Liver (tissue), 9 donors: ENCODE measurements around the gene RAB3GAP2. TPM values are rescaled to one million over a fixed set of nuclear protein-coding genes. Genes with fewer than 3 reads are reported as not detected.

Experiments
- DNase-seq: peaks from one replicate; pipeline ENCODE4 v3.0.0-alpha.2; 2017; ENCODE audit warnings: low spot score
- H3K27ac ChIP-seq, 2 donors: one replicate each; pipeline ENCODE4 v1.7.0; 2013; ENCODE audit warnings: inconsistent platforms in 2 of 2, low read length in 2 of 2, control low read depth in 1 of 2, low read depth in 1 of 2, mild to moderate bottlenecking in 1 of 2
- H3K27me3 ChIP-seq, 4 donors: one replicate each; pipeline versions ENCODE4 v1.6.1 to v1.7.0; 2013; ENCODE audit warnings: low read length in 3 of 4, inconsistent platforms in 1 of 4, mild to moderate bottlenecking in 1 of 4, moderate library complexity in 1 of 4; ENCODE audit not compliant: control insufficient read depth in 4 of 4, insufficient read depth in 4 of 4
- H3K36me3 ChIP-seq, 4 donors: one replicate each; pipeline versions ENCODE4 v1.6.1 to v1.7.0; 2013; ENCODE audit warnings: low read length in 3 of 4, mild to moderate bottlenecking in 3 of 4, low read depth in 1 of 4, moderate library complexity in 1 of 4; ENCODE audit not compliant: control insufficient read depth in 4 of 4, insufficient read depth in 3 of 4
- H3K4me1 ChIP-seq, 4 donors: one replicate each; pipeline versions ENCODE4 v1.6.1 to v1.7.0; 2013; ENCODE audit warnings: low read length in 3 of 4, mild to moderate bottlenecking in 3 of 4, moderate library complexity in 1 of 4; ENCODE audit not compliant: control insufficient read depth in 4 of 4, insufficient read depth in 4 of 4
- H3K4me3 ChIP-seq, 3 donors: one replicate each; pipeline versions ENCODE4 v1.6.1 to v1.7.0; 2013; ENCODE audit warnings: low read length in 3 of 3, control low read depth in 1 of 3, low read depth in 1 of 3, mild to moderate bottlenecking in 1 of 3
- H3K9ac ChIP-seq, 2 donors: one replicate each; pipeline ENCODE4 v1.7.0; 2013; ENCODE audit warnings: low read length in 2 of 2, mild to moderate bottlenecking in 2 of 2, moderate library complexity in 2 of 2, control low read depth in 1 of 2, low read depth in 1 of 2
- H3K9me3 ChIP-seq, 4 donors: one replicate each; pipeline versions ENCODE4 v1.6.1 to v1.7.0; 2013; ENCODE audit warnings: low read length in 3 of 4; ENCODE audit not compliant: control insufficient read depth in 4 of 4
- EGR1 ChIP-seq, 2 donors: IDR thresholded peaks; 2 replicates each; pipeline ENCODE4 v1.6.1; 2016 to 2018; ENCODE audit warnings: antibody characterized with exemption in 2 of 2, low read depth in 2 of 2
- FOXA1 ChIP-seq: IDR thresholded peaks from 2 replicates; pipeline ENCODE4 v1.6.1; 2016; ENCODE audit warnings: antibody characterized with exemption
- FOXA2 ChIP-seq: IDR thresholded peaks from 2 replicates; pipeline ENCODE4 v1.6.1; 2016; ENCODE audit warnings: antibody characterized with exemption
- GABPA ChIP-seq, 2 donors: IDR thresholded peaks in 1 of 2; conservative IDR thresholded peaks in 1 of 2; 2 replicates each; pipeline ENCODE4 v1.6.1; 2016; ENCODE audit warnings: antibody characterized with exemption in 2 of 2, mild to moderate bottlenecking in 1 of 2, moderate library complexity in 1 of 2
- HNF4A ChIP-seq, 2 donors: conservative IDR thresholded peaks; 2 replicates each; pipeline ENCODE4 v1.6.1; 2016; ENCODE audit warnings: antibody characterized with exemption in 2 of 2, mild to moderate bottlenecking in 2 of 2
- HNF4G ChIP-seq: IDR thresholded peaks from 2 replicates; pipeline ENCODE4 v1.6.1; 2016; ENCODE audit warnings: antibody characterized with exemption
- JUND ChIP-seq, 2 donors: IDR thresholded peaks; 2 replicates each; pipeline ENCODE4 v1.6.1; 2016; ENCODE audit warnings: antibody characterized with exemption in 2 of 2
- NR2F2 ChIP-seq: IDR thresholded peaks from 2 replicates; pipeline ENCODE4 v1.6.1; 2016; ENCODE audit warnings: antibody characterized with exemption
- RAD21 ChIP-seq, 2 donors: IDR thresholded peaks; 2 replicates each; pipeline ENCODE4 v1.6.1; 2016; ENCODE audit warnings: antibody characterized with exemption in 2 of 2, mild to moderate bottlenecking in 2 of 2
- RXRA ChIP-seq, 2 donors: IDR thresholded peaks; 2 replicates each; pipeline ENCODE4 v1.6.1; 2017 to 2018; ENCODE audit warnings: antibody characterized with exemption in 2 of 2, mild to moderate bottlenecking in 1 of 2
- TAF1 ChIP-seq: conservative IDR thresholded peaks from 2 replicates; pipeline ENCODE4 v1.6.1; 2016; ENCODE audit warnings: antibody characterized with exemption, mild to moderate bottlenecking
- WGBS: extraction: QIAGEN DNeasy Blood & Tissue Kit; methylation state at CpG from one replicate; pipeline ENCODE4 v1.1.7; 2013; 5-methylcytosine and 5-hydroxymethylcytosine counted together
- polyA plus RNA-seq, 2 donors: library from polyadenylated mRNA; stranded (reverse) in 1 of 2; unstranded in 1 of 2; fragments of 200-250 nt in 1 of 2; fragments of >200 nt in 1 of 2; fragmentation: Nextera tagmentation in 1 of 2; extraction: Ambion mirVana in 1 of 2; gene quantifications; one replicate each; pipeline versions ENCODE4 v1.2.1 to v1.2.3, GENCODE V29; 2013 to 2015
- total RNA-seq, 2 donors: library from RNA; depleted of rRNA; stranded (reverse); fragments of >200 nt; gene quantifications; one replicate each; pipeline ENCODE4 v1.2.3, GENCODE V29; 2014
- TF ChIP-seq, protein P1 (sequence below): IDR thresholded peaks from 2 replicates; pipeline ENCODE4 v1.6.1; 2016; ENCODE audit warnings: antibody characterized with exemption
- TF ChIP-seq, protein P2 (sequence below): fragments of 150-350 bp; IDR thresholded peaks from 2 replicates; pipeline ENCODE4 v1.5.1; 2017; ENCODE audit warnings: improper control_type of control experiment, low read depth, low read length; ENCODE audit not compliant: missing input control
- TF ChIP-seq, protein P3 (sequence below): IDR thresholded peaks from 2 replicates; pipeline ENCODE4 v1.6.1; 2016; ENCODE audit warnings: antibody characterized with exemption
- TF ChIP-seq, protein P4 (sequence below): IDR thresholded peaks from 2 replicates; pipeline ENCODE4 v1.6.1; 2016; ENCODE audit warnings: antibody characterized with exemption
- donor health status: healthy.
- donor health status: healthy.
- donor health status: healthy.
- donor health status: healthy.
- donor health status: healthy.

Gene RAB3GAP2
- total and polyA plus RNA-seq, 4 donors = 5.3 to 24.0 (median 11.4) TPM

DNA sequence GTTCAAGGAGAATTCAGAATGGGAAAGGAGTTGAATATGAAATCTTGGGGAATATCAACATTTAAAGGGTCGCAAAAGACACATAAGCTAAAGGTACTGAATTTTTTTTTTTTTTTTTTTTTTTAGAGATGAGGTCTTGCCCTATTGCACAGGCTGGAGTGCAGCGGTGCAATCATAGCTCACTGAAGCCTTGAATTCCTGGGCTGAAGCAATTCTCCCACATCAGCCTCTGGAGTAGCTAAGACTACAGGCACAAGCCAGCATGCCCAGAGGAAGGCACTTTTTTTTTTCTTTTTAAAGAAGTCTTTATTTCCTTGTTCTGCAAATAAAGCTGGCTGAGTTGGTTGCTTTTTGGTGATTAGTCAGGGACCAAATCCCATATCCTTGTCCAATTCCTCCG lies 44.1 kb upstream of the RAB3GAP2 start:
- no peaks in the 10 kb centered on the region for H3K27me3 ChIP-seq
- no peak for DNase-seq
- H3K27ac ChIP-seq = no peak overlapping the region
- H3K9ac ChIP-seq = no peak overlapping the region
- WGBS = 82% methylated on average over 3 of the region's 3 CpGs
- TF ChIP-seq JUND (IDR thresholded peaks at IDR 0.05) (no peak), HNF4A (conservative IDR thresholded peaks at IDR 0.05) (no peak), GABPA (IDR thresholded peaks at IDR 0.05 in 1 of 2, conservative IDR thresholded peaks at IDR 0.05 in 1 of 2) (no peak), FOXA2 (no peak), HNF4G (no peak), RAD21 (IDR thresholded peaks at IDR 0.05) (no peak), FOXA1 (no peak), NR2F2 (no peak), EGR1 (IDR thresholded peaks at IDR 0.05; ENCODE audit: low read depth in 2 of 2) (no peak)
- TF ChIP-seq, protein P1, sequence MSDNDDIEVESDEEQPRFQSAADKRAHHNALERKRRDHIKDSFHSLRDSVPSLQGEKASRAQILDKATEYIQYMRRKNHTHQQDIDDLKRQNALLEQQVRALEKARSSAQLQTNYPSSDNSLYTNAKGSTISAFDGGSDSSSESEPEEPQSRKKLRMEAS = no peak
- TF ChIP-seq, protein P2, sequence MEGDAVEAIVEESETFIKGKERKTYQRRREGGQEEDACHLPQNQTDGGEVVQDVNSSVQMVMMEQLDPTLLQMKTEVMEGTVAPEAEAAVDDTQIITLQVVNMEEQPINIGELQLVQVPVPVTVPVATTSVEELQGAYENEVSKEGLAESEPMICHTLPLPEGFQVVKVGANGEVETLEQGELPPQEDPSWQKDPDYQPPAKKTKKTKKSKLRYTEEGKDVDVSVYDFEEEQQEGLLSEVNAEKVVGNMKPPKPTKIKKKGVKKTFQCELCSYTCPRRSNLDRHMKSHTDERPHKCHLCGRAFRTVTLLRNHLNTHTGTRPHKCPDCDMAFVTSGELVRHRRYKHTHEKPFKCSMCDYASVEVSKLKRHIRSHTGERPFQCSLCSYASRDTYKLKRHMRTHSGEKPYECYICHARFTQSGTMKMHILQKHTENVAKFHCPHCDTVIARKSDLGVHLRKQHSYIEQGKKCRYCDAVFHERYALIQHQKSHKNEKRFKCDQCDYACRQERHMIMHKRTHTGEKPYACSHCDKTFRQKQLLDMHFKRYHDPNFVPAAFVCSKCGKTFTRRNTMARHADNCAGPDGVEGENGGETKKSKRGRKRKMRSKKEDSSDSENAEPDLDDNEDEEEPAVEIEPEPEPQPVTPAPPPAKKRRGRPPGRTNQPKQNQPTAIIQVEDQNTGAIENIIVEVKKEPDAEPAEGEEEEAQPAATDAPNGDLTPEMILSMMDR = no peak
- TF ChIP-seq, protein P3, sequence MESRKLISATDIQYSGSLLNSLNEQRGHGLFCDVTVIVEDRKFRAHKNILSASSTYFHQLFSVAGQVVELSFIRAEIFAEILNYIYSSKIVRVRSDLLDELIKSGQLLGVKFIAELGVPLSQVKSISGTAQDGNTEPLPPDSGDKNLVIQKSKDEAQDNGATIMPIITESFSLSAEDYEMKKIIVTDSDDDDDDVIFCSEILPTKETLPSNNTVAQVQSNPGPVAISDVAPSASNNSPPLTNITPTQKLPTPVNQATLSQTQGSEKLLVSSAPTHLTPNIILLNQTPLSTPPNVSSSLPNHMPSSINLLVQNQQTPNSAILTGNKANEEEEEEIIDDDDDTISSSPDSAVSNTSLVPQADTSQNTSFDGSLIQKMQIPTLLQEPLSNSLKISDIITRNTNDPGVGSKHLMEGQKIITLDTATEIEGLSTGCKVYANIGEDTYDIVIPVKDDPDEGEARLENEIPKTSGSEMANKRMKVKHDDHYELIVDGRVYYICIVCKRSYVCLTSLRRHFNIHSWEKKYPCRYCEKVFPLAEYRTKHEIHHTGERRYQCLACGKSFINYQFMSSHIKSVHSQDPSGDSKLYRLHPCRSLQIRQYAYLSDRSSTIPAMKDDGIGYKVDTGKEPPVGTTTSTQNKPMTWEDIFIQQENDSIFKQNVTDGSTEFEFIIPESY = no peak
- TF ChIP-seq, protein P4, sequence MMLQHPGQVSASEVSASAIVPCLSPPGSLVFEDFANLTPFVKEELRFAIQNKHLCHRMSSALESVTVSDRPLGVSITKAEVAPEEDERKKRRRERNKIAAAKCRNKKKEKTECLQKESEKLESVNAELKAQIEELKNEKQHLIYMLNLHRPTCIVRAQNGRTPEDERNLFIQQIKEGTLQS = no peak
- H3K4me1 ChIP-seq = no peaks in the 10 kb centered on the region
- H3K9me3 ChIP-seq = no peaks in the 10 kb centered on the region
- no peaks in the 10 kb centered on the region for H3K36me3 ChIP-seq
- H3K4me3 ChIP-seq = no peak overlapping the region

DNA sequence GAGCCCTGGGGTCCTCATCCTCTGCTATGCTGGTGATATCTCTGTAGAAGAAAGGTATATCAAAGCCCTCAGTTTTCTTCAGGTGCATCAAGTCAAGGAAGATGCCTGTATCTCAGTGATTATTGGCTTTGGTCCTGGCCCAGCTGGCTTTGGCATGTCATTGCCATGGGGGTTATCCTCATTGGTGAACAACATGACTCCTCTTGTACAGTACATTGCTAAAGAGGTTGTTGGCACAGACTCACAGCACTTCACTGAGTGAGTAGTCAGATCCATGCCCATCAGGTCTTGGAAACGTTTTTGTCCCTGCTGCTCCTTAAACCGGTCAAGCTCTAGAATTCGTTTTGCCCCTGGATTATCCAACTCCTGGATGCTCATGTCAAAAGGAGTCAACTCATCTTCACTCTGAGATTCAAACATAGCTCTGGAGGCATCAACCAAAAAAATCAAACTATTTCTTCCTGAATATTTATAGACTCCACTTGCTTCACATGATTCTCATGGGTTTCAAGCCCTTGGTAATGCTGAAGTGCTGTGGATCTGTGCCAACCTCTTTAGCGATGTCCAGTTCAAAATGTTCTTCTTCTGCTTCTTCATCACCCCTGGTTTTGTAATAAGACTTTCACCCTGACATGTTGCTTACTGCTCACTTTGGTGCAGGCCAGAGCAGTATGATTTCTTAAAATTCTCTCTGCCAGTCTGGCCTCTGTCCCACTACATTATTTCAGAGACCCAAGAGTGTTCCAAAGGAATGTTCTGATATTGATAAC lies 43.0 kb upstream of the RAB3GAP2 start:
- TF ChIP-seq FOXA2 (no peak), FOXA1 (no peak), JUND (IDR thresholded peaks at IDR 0.05) (no peak), HNF4G (no peak), TAF1 (no peak), EGR1 (IDR thresholded peaks at IDR 0.05; ENCODE audit: low read depth in 2 of 2) (no peak), GABPA (IDR thresholded peaks at IDR 0.05 in 1 of 2, conservative IDR thresholded peaks at IDR 0.05 in 1 of 2) (no peak), RXRA (IDR thresholded peaks at IDR 0.05) (no peak)
- TF ChIP-seq, protein P4 = no peak
- no peaks in the 10 kb centered on the region for H3K4me1 ChIP-seq

More for the DNA sequence above, 43.0 kb upstream of the RAB3GAP2 start:
- no peak for DNase-seq
- Histone ChIP-seq H3K4me3 (no peak overlapping the region), H3K27ac (no peak overlapping the region), H3K9ac (no peak overlapping the region), H3K36me3 (no peaks in the 10 kb centered on the region), H3K9me3 (no peaks in the 10 kb centered on the region), H3K27me3 (no peaks in the 10 kb centered on the region)
- 82% methylated on average over 4 of the region's 4 CpGs for WGBS
